HG03457 (cell line): ENCODE measurements around the gene COMMD6.
A peak's percentile ranks its signal among the peaks of the same experiment; 100 is the strongest.

ENCODE experiments used
- ATAC-seq: cut with Tn5 transposase; IDR thresholded peaks from one replicate; pipeline ENCODE4 v1.9.1; 2021; ENCODE audit warnings: moderate number of reproducible peaks; ENCODE audit not compliant: unreplicated experiment

Gene COMMD6

DNA sequence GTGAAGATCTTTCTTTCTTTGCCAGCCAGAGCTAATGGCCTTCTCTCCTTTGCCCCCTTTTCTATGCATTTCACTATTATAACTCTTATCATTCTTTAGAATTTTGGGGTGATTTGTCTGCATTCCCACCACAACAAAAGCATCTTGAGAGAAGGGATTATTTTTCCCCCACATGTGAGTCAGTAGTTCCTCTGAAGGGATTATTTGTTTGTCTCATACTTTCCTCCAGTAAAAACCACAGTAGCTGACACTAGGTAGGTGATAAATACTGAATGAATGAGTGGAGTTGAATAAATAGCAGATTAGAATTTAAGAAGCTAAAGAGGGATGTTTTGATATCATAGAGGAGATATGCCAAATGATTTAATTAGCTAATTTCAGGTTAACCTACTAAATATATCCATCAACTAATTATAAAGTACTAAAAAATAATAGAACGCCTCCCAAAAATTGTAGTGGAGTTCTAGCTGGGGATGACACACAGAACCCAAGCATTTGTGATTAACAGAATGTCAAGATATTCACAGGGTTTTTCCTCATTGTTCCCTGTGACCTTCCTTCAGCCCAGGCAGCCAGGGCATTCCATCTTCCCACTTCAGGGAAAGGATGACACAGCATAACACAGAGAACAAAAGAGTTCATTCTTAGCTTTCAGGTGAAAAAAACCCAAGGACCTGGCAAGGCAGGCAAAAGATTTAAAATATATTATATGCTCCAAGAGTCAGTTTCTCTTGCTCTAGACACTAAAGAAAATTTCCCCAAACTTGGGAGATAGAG lies 52.2 kb downstream of the COMMD6 start:
- ATAC-seq = no peak

DNA sequence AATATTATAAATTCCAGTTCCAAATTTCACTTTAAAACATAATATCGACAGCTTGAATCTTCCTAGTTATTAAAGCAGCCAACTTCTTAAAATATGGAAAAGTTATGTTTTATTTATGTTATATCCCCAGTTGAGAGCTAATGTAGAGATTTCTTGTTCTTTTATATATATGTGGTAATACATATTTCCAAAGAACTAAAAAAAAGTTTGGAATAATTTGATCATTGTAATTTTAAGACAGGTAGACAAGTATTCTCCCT lies 54.9 kb downstream of the COMMD6 start:
- no peak for ATAC-seq

DNA sequence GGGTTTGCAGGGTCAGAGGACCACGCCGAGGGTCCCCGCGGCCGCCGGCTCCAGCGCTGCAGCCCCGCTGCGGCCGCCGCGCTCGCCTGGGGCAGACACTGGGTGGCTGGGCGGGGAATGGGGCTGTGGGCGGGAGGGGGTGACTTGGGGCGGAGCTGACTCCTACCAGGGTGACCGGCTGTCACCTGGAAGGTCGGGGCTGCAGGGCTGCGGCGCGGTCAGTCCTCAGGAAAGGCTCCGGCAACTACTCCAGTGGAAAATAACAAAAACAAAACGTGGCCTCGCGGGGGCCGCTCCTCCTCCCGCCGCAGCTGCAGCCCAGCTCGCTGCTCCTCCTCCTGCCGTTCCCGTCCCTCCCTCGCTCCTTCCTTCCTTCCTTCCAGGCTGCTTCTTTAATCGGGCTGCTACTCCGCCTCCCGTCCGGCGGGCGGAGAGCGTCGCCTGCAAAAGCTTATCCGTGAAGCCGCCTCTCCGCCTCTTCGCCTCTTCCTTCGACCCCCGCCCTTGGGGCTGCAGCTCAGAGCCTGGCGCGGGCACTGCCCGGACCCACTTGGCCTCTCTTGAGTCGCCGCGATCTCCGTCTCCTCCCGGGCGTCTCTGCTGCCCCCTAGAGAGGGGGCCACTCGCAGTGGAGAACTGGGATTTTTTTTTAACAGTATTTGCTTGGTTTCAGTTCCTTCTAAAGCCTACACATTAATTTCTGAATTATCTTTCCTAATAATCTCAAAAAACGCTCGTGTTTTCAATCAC lies 55.4 kb downstream of the COMMD6 start, which contains the start of gene TBC1D4:
Gene TBC1D4 (minus strand): TSS at position 100 of the 750 bp plus-strand sequence. CDS start 402 bp downstream, outside the sequence.
- peak; percentile 78 for ATAC-seq

DNA sequence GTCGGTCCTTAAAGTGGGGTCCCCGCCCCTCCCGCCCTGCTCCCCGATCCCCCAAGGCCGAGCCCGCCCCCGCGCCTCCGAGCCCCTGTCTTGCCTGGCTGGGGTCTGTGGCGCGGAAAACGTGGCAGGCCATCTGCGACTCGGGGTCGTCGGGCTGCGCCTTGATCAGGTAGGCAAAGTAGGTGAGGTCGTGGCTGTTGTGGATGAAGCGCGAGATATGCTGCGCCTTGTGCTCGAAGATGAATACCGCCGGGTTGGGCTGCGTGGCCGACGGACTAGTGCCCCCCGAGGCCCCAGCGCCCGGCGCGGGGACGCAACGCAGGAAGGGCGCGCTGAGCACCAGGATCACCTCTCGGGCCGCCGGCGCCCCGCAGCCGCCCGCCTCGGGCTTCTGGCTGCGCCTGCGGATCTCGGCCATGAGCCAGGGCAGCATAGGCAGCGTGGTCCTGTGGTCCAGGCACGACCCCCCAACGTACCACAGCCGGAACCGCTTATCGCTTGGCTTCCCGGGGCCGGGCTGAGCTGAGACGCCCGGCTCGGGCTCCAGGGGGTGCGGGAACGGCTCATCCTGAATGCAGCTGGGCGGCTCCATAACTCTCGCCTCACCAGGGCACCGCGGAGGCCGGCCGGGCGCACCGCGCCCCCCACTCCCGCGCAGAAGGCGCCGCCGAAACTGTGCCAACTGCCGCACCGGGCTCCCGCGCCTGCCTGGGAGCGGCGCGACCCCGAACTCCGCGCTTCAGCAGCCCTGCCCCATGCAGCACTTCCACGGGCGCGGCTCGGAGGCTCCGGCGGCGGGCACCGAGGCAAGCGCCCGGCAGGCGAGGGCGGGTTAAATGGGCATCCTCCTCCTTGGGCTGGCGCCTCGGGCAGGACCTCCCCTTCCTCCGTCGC lies 56.2 kb downstream of the COMMD6 start:
- ATAC-seq = peak; percentile 22

DNA sequence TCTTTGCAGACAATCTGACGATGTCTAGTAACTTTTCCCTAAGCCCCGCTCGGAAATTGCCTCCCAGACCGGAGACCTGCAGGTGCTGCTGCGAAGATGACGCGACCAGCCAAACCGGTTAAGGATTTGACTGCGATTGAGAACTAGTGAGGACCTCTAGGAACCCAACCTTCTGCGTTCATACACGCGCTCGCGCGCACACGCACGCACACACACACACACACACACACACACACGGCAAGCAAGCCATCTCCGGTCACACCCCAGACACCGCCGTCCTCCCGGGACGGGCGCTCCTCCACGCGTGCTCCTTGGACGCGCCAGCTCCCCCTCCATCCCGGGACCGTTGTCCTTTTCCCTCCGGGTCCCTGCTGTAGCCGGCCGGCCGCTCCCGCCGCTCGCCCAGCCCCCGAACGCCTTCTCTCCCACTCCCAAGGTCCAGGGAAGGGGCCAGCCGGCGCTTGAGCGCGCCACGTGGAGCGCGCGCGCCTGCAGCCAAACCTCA lies 56.9 kb downstream of the COMMD6 start:
- no peak for ATAC-seq

DNA sequence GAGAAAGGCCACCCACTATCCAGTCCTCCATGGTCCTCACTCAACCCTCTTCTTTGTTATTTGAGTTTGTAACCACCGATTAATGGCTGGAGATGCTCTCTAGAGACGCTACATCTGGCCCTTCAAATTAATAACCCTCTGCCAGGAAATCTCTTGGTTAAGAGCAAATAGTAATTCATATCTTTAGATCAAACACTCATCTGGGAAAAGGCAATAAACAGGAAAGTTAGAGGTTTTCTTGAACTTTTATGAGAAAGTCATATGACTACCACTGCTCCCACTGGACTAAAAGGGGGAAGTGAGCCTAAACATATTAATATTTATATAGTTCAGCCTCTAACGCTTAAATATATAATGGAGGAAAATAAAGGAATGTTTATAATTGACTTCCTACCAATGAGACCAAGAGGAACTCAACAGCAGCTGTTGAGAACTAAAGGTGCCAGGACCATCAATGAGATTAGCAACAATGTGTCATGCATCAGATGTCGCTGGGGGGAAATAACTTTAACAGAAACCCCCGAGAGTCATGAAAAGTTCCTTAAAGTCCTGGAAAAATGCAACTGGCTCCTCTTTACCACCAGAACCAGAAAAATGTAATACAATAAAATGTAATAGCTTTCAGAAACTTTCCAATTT lies 58.4 kb downstream of the COMMD6 start:
- ATAC-seq = no peak

DNA sequence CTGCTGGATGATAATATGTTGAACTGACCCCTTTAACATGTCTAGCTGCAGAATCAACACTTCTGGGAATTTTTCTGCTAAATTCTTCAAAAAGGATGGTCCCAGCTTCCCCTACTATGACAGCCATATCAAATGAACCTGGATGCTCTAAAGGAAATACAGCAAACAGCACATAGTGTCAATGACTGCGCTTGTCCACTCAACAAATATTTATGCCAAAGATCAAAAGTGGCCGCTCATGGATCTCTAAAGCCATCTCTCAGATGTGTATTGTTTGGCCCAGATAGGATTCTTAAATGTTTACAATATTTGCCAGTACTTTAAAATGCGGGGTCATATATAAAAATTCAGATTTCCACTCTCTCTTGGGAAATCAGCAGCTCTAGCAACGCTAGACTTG lies 59.0 kb downstream of the COMMD6 start:
- no peak for ATAC-seq
